Mesendoderm (in vitro differentiated cells): ENCODE measurements around the gene TMF1.

Experiments
- DNase-seq: peaks from one replicate; pipeline ENCODE4 v3.0.0; 2013
- H2AK5ac ChIP-seq: 2 replicates; pipeline ENCODE4 v1.6.1; 2013; ENCODE audit warnings: low read length, inconsistent platforms
- H2BK120ac ChIP-seq: 2 replicates; pipeline ENCODE4 v1.6.1; 2013; ENCODE audit warnings: low read depth, mild to moderate bottlenecking, low read length, moderate library complexity, mixed read lengths
- H2BK15ac ChIP-seq: replicated peaks from 2 replicates; pipeline ENCODE4 v1.6.1; 2013; ENCODE audit warnings: low read depth, mild to moderate bottlenecking, moderate library complexity
- H2BK5ac ChIP-seq: 2 replicates; pipeline ENCODE4 v1.6.1; 2013; ENCODE audit warnings: low read length, inconsistent platforms
- H3K18ac ChIP-seq: 2 replicates; pipeline ENCODE4 v1.6.1; 2013; ENCODE audit warnings: mild to moderate bottlenecking, low read length, mixed read lengths
- H3K23ac ChIP-seq: one replicate; pipeline ENCODE4 v1.6.1; 2013; ENCODE audit warnings: low read length
- H3K27ac ChIP-seq: 2 replicates; pipeline ENCODE4 v1.5.1; 2013; ENCODE audit warnings: low read depth, mild to moderate bottlenecking, inconsistent platforms, low read length, moderate library complexity
- H3K27me3 ChIP-seq: 2 replicates; pipeline ENCODE4 v1.6.1; 2013; ENCODE audit warnings: low read length, control low read depth, mild to moderate bottlenecking, inconsistent platforms; ENCODE audit not compliant: insufficient read depth, poor library complexity
- H3K36me3 ChIP-seq: 2 replicates; pipeline ENCODE4 v1.6.1; 2013; ENCODE audit warnings: low read length, inconsistent platforms; ENCODE audit not compliant: control insufficient read depth, insufficient read depth
- H3K4ac ChIP-seq: one replicate; pipeline ENCODE4 v1.6.1; 2013; ENCODE audit warnings: low read depth, mild to moderate bottlenecking, low read length, moderate library complexity
- H3K4me1 ChIP-seq: 2 replicates; pipeline ENCODE4 v1.6.1; 2013; ENCODE audit warnings: low read depth, low read length, inconsistent platforms; ENCODE audit not compliant: control insufficient read depth
- H3K4me2 ChIP-seq: 2 replicates; pipeline ENCODE4 v1.6.1; 2013; ENCODE audit warnings: low read length
- H3K4me3 ChIP-seq: 2 replicates; pipeline ENCODE4 v1.5.1; 2013; ENCODE audit warnings: mild to moderate bottlenecking, low read length
- H3K56ac ChIP-seq: one replicate; pipeline ENCODE4 v1.6.1; 2013; ENCODE audit warnings: low read length
- H3K79me1 ChIP-seq: 2 replicates; pipeline ENCODE4 v1.6.1; 2013; ENCODE audit warnings: low read length, inconsistent platforms
- H3K79me2 ChIP-seq: 2 replicates; pipeline ENCODE4 v1.6.1; 2013; ENCODE audit warnings: mild to moderate bottlenecking, low read length; ENCODE audit not compliant: control insufficient read depth, insufficient read depth
- H3K9ac ChIP-seq: 2 replicates; pipeline ENCODE4 v1.6.1; 2013; ENCODE audit warnings: low read length, inconsistent platforms
- H4K5ac ChIP-seq: one replicate; pipeline ENCODE4 v1.6.1; 2013; ENCODE audit warnings: low read length
- H4K8ac ChIP-seq: one replicate; pipeline ENCODE4 v1.6.1; 2013; ENCODE audit warnings: low read depth, mild to moderate bottlenecking, control low read depth, low read length, moderate library complexity
- WGBS: extraction: QIAGEN DNeasy Blood & Tissue Kit; methylation state at CpG from one replicate; pipeline ENCODE4 v1.1.7; 2013; ENCODE audit warnings: low lambda C conversion rate, missing lambda C conversion rate; ENCODE audit not compliant: insufficient coverage; ENCODE audit errors: extremely low coverage; 5-methylcytosine and 5-hydroxymethylcytosine counted together

Gene TMF1

DNA sequence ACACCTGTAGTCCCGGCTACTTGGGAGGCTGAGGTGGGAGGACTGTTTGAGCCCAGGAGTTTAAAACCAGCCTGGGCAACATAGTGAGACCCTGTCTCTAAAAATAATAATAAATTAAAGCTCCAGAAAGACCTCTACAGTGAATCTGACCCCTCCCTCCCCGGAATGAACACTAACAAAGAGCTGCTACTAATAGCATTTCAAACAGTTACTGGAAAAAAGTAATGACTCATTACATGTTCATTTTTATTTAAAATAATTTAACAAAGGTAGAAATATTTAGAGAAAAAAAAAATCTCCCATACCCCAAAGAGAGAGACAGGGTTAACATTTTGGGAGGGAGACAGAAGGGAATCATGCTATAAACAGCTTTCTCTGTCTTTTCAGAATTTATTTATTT lies 30.2 kb upstream of the TMF1 start:
- Histone ChIP-seq H3K79me2 (peaks cover 11% of the 10 kb centered on the region), H3K27me3 (no peaks in the 10 kb centered on the region), H3K4me3 (no peak overlapping the region), H3K23ac (no peak overlapping the region), H2AK5ac (no peak overlapping the region), H3K18ac (no peak overlapping the region), H3K4ac (no peak overlapping the region), H4K5ac (no peak overlapping the region), H3K56ac (no peak overlapping the region), H3K79me1 (peaks cover 1% of the 10 kb centered on the region), H3K36me3 (no peaks in the 10 kb centered on the region), H2BK5ac (no peak overlapping the region), H2BK120ac (no peak overlapping the region), H3K9ac (no peak overlapping the region), H3K4me1 (peaks cover 7% of the 10 kb centered on the region), H3K27ac (no peak overlapping the region), H2BK15ac (no peak overlapping the region), H3K4me2 (no peak overlapping the region), H4K8ac (no peak overlapping the region)
- WGBS = no CpG with 5 or more reads among the region's 2 CpGs
- no peak for DNase-seq

DNA sequence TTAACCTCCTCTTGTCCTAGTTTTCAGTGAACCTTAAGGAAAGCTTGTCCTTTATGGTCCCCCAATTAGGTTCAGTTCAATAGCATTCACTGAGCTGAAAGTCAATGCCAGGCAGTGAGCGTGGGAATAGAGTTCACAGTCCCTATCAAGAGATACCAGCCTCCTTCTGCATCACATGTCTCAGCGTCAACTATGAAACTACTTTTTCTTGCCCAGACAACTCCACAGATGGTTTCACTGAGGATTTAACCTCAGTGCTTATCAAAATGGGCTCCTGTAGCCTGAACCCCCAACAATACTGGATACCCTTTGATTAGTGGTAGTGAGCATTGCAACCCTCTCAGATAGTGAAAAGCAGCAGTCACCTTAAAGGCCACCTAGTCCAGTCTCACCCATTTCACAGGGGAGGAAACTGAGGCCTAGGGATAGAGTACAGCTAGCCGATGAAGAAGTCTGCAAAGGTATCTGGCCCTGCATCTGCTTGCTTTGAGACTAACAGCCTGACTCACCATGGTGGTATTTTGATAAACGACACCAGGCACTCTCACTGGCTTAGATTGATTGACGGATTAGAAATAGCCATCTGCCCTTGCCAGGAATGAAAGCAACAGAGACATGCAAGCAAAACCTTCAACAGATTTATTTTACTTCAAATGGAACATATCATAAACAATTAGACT lies 29.6 kb upstream of the TMF1 start:
- H3K18ac ChIP-seq = no peak overlapping the region
- H3K4me1 ChIP-seq = peaks cover 7% of the 10 kb centered on the region
- H3K79me1 ChIP-seq = peaks cover 1% of the 10 kb centered on the region
- H3K4me2 ChIP-seq = no peak overlapping the region
- H2BK5ac ChIP-seq = no peak overlapping the region
- no peak overlapping the region for H4K8ac ChIP-seq
- peaks cover 11% of the 10 kb centered on the region for H3K79me2 ChIP-seq
- no peaks in the 10 kb centered on the region for H3K27me3 ChIP-seq
- no peak overlapping the region for H3K56ac ChIP-seq
- H3K9ac ChIP-seq = no peak overlapping the region
- no CpG with 5 or more reads among the region's 5 CpGs for WGBS
- H4K5ac ChIP-seq = no peak overlapping the region
- H3K23ac ChIP-seq = no peak overlapping the region
- H2AK5ac ChIP-seq = no peak overlapping the region
- no peak overlapping the region for H2BK120ac ChIP-seq
- DNase-seq = peak; percentile 85
- H3K36me3 ChIP-seq = no peaks in the 10 kb centered on the region
- no peak overlapping the region for H2BK15ac ChIP-seq
- no peak overlapping the region for H3K27ac ChIP-seq
- no peak overlapping the region for H3K4me3 ChIP-seq
- H3K4ac ChIP-seq = no peak overlapping the region

DNA sequence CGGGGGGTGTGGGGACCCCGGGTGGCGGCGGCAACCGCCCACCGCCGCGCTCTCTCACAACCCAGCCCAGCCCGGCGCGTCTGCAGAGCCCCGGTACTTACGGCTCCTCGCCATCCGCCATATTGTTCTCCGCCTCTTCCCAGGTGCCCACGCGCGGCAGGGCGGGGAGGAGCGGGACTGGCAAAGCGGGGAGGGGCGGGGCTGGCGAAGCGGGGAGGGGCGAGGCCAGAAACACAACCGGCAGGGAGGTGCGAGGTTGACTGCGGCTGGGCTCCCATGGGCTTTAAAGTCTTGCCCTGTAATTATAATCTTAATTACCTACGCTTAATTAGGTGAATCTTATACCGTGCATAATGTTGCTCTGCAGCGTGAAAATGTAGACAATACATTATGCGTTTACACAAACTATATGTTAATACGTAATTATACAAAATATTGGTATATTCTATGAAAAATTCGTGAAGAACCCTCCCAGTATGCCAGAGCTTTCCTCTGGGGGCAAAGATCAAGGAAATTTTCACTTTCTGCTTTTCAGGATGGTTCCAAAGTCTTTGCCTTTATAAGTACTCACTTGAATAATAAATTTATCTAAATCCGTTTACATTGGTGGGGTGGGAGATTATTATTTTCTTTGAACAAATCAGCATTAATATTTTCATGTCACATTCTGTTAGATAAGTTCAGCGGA lies 28.2 kb upstream of the TMF1 start, which contains the start of gene UBA3:
Gene UBA3, minus strand, starts transcription at position 133 of the 688 bp plus-strand sequence. Its CDS starts 12 bp downstream, at position 121.
- Histone ChIP-seq H3K27ac (peak within 1 kb of the TSS; percentile 33), H3K79me2 (peaks cover 11% of the 10 kb centered on the region), H3K9ac (peak within 1 kb of the TSS; percentile 87), H4K8ac (peak within 1 kb of the TSS; percentile 100), H3K18ac (peak within 1 kb of the TSS; percentile 100), H2AK5ac (no peak within 1 kb of the TSS), H3K4ac (peak within 1 kb of the TSS; percentile 100), H3K4me1 (peaks cover 2% of the 10 kb centered on the region), H2BK15ac (no peak within 1 kb of the TSS), H4K5ac (no peak within 1 kb of the TSS), H3K27me3 (no peaks in the 10 kb centered on the region), H3K36me3 (no peaks in the 10 kb centered on the region), H3K23ac (peak within 1 kb of the TSS; percentile 67), H2BK120ac (peak within 1 kb of the TSS; percentile 98), H3K56ac (peak within 1 kb of the TSS; percentile 90), H3K4me2 (peak within 1 kb of the TSS; percentile 37), H3K79me1 (peaks cover 1% of the 10 kb centered on the region), H2BK5ac (no peak within 1 kb of the TSS), H3K4me3 (peak within 1 kb of the TSS; percentile 78)
- DNase-seq = peak; percentile 93
- no CpG with 5 or more reads among the region's 37 CpGs for WGBS

DNA sequence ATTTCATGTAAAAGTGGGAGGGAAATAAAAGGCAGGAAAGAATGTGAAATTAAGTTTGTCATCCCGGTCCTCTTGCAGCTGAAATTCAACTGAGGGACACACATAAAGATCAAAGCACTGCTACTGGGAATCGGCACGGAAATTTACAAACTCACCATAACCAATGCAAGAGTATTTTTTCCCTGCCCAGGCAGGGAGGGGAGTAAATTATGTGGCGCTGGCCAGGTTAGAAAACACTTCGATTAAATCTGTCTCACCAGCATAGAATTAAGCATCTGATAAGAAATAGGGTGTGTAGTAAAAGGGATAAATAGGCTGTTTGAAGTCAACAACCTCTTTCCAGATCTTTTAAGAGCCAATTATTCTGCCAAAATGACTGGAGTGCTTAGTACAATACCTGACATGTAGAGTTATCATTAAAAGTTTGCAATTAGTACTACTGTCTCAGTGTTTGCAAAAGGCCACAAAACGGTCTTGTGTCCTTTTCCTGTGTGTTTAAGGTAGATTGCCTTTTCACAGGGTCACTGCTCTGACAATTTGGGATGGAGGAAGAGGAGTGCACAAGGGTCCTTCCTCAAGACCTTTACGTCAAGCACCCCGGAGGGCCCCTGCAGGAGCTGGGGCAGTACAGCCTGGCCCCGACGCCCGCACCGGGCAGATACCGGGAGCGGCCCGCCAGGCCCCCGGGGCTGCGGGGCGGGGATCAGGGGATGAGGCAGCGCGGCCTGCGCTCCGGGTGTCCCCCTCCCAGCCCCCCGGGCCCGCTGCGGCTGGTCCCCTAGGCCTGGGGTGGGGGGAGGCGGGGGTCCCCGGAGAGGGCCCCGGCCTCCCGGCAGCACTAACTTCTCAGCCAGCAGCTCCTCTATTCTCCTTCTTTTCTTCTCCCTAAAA lies 27.4 kb upstream of the TMF1 start:
- H3K79me2 ChIP-seq = peaks cover 11% of the 10 kb centered on the region
- peak overlapping the region; percentile 33 for H3K27ac ChIP-seq
- H3K36me3 ChIP-seq = no peaks in the 10 kb centered on the region
- DNase-seq = peak; percentile 44
- peaks cover 1% of the 10 kb centered on the region for H3K79me1 ChIP-seq
- H2AK5ac ChIP-seq = no peak overlapping the region
- peak overlapping the region; percentile 100 for H4K8ac ChIP-seq
- H2BK15ac ChIP-seq = no peak overlapping the region
- H2BK5ac ChIP-seq = no peak overlapping the region
- peak overlapping the region; percentile 100 for H3K18ac ChIP-seq
- no peaks in the 10 kb centered on the region for H3K27me3 ChIP-seq
- H3K4me1 ChIP-seq = peaks cover under 1% of the 10 kb centered on the region
- H3K4ac ChIP-seq = peak overlapping the region; percentile 100
- H3K4me2 ChIP-seq = peak overlapping the region; percentile 37
- H3K23ac ChIP-seq = peak overlapping the region; percentile 67
- peak overlapping the region; percentile 90 for H3K56ac ChIP-seq
- peak overlapping the region; percentile 98 for H2BK120ac ChIP-seq
- WGBS = no CpG with 5 or more reads among the region's 29 CpGs
- no peak overlapping the region for H4K5ac ChIP-seq
- H3K9ac ChIP-seq = peak overlapping the region; percentile 87
- peak overlapping the region; percentile 78 for H3K4me3 ChIP-seq

DNA sequence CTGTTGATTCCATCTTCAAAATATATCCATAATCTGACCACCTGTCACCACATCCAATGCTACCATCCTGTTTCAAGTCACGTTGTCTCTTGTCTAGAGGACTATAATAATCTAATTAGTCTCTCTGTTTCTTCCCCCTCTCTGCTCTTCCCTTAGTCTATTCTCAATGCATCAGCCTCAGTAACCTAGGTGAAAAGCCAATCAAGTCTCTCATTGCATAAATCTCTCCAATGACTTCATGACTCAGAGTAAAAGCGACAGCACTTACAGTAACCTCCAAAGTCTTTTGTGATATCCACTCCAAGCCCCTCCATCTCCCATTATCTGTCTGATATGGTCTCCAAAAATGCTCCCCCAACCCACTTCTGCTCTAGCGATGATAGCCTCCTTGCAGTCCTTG lies 20.8 kb upstream of the TMF1 start:
- no peaks in the 10 kb centered on the region for H3K36me3 ChIP-seq
- H3K4ac ChIP-seq = no peak overlapping the region
- no peak overlapping the region for H3K4me2 ChIP-seq
- H4K8ac ChIP-seq = no peak overlapping the region
- DNase-seq = no peak
- no peak overlapping the region for H4K5ac ChIP-seq
- no peak overlapping the region for H2AK5ac ChIP-seq
- no peaks in the 10 kb centered on the region for H3K4me1 ChIP-seq
- no peak overlapping the region for H2BK5ac ChIP-seq
- no peaks in the 10 kb centered on the region for H3K79me2 ChIP-seq
- no peak overlapping the region for H2BK15ac ChIP-seq
- no peak overlapping the region for H2BK120ac ChIP-seq
- H3K56ac ChIP-seq = no peak overlapping the region
- WGBS = no CpG with 5 or more reads among the region's 3 CpGs
- no peaks in the 10 kb centered on the region for H3K27me3 ChIP-seq
- H3K18ac ChIP-seq = no peak overlapping the region
- H3K23ac ChIP-seq = no peak overlapping the region
- no peak overlapping the region for H3K9ac ChIP-seq
- H3K4me3 ChIP-seq = no peak overlapping the region
- H3K27ac ChIP-seq = no peak overlapping the region
- peaks cover 4% of the 10 kb centered on the region for H3K79me1 ChIP-seq
